Stromal cell of bone marrow (primary cell): ENCODE measurements around the gene KCNJ6.

Source experiments
- DNase-seq: peaks from one replicate; pipeline ENCODE4 v3.0.0-alpha.2; 2012; ENCODE audit warnings: low read depth

The KCNJ6 gene

GRCh38 chr21:37642493-37642892, 273.8 kb downstream of the KCNJ6 start:
- DNase-seq = no peak

- no peak for DNase-seq
These were observed 276.5 kb downstream of the KCNJ6 start for GRCh38 chr21:37639756-37640155.

GRCh38 chr21:37636152-37636860, 280.0 kb downstream of the KCNJ6 start:
- peak; percentile 68 for DNase-seq

GRCh38 chr21:37631319-37632117, 284.7 kb downstream of the KCNJ6 start:
- no peak for DNase-seq

- DNase-seq = no peak
These were observed 285.4 kb downstream of the KCNJ6 start for GRCh38 chr21:37630872-37631271.

- DNase-seq = no peak
These were observed 287.9 kb downstream of the KCNJ6 start for GRCh38 chr21:37628362-37628761.

- DNase-seq = no peak
These were observed 288.7 kb downstream of the KCNJ6 start for GRCh38 chr21:37627561-37627960.

- DNase-seq = no peak
These were observed 289.2 kb downstream of the KCNJ6 start for GRCh38 chr21:37627074-37627473.

- DNase-seq = no peak
These were observed 289.9 kb downstream of the KCNJ6 start for GRCh38 chr21:37626320-37626719.

- no peak for DNase-seq
These were observed 292.6 kb downstream of the KCNJ6 start for GRCh38 chr21:37623689-37624088.

GRCh38 chr21:37623183-37623582, 293.1 kb downstream of the KCNJ6 start:
- DNase-seq = no peak

- DNase-seq = no peak
These were observed 293.5 kb downstream of the KCNJ6 start for GRCh38 chr21:37622755-37623154.

- peak; percentile 38 for DNase-seq
These were observed 295.9 kb downstream of the KCNJ6 start for GRCh38 chr21:37620401-37620800.

GRCh38 chr21:37619464-37619974, 296.7 kb downstream of the KCNJ6 start:
- DNase-seq = no peak

- DNase-seq = no peak
These were observed 298.2 kb downstream of the KCNJ6 start for GRCh38 chr21:37618081-37618480.

GRCh38 chr21:37615962-37616361, 300.3 kb downstream of the KCNJ6 start:
- DNase-seq = no peak

- DNase-seq = no peak
These were observed 301.8 kb downstream of the KCNJ6 start for GRCh38 chr21:37614351-37614875.

GRCh38 chr21:37607081-37607480, 309.2 kb downstream of the KCNJ6 start:
- DNase-seq = no peak

- no peak for DNase-seq
These were observed 309.7 kb downstream of the KCNJ6 start for GRCh38 chr21:37606549-37606948.

- no peak for DNase-seq
These were observed 311.3 kb downstream of the KCNJ6 start for GRCh38 chr21:37605006-37605405.

- DNase-seq = no peak
These were observed 313.1 kb downstream of the KCNJ6 start for GRCh38 chr21:37603129-37603528.

- DNase-seq = no peak
These were observed 314.3 kb downstream of the KCNJ6 start for GRCh38 chr21:37601915-37602314.

- no peak for DNase-seq
These were observed 315.2 kb downstream of the KCNJ6 start for GRCh38 chr21:37601027-37601426.
